Liver (tissue), 9 donors: Measurements from ENCODE around the gene TMEM272. TPM values are rescaled to one million over a fixed set of nuclear protein-coding genes. Genes with fewer than 3 reads are reported as not detected.

Source experiments
- DNase-seq: peaks from one replicate; pipeline ENCODE4 v3.0.0-alpha.2; 2017; ENCODE audit warnings: low spot score
- H3K27ac ChIP-seq, 2 donors: one replicate each; pipeline ENCODE4 v1.7.0; 2013; ENCODE audit warnings: inconsistent platforms in 2 of 2, low read length in 2 of 2, control low read depth in 1 of 2, low read depth in 1 of 2, mild to moderate bottlenecking in 1 of 2
- H3K27me3 ChIP-seq, 4 donors: one replicate each; pipeline versions ENCODE4 v1.6.1 to v1.7.0; 2013; ENCODE audit warnings: low read length in 3 of 4, inconsistent platforms in 1 of 4, mild to moderate bottlenecking in 1 of 4, moderate library complexity in 1 of 4; ENCODE audit not compliant: control insufficient read depth in 4 of 4, insufficient read depth in 4 of 4
- H3K36me3 ChIP-seq, 4 donors: one replicate each; pipeline versions ENCODE4 v1.6.1 to v1.7.0; 2013; ENCODE audit warnings: low read length in 3 of 4, mild to moderate bottlenecking in 3 of 4, low read depth in 1 of 4, moderate library complexity in 1 of 4; ENCODE audit not compliant: control insufficient read depth in 4 of 4, insufficient read depth in 3 of 4
- H3K4me1 ChIP-seq, 4 donors: one replicate each; pipeline versions ENCODE4 v1.6.1 to v1.7.0; 2013; ENCODE audit warnings: low read length in 3 of 4, mild to moderate bottlenecking in 3 of 4, moderate library complexity in 1 of 4; ENCODE audit not compliant: control insufficient read depth in 4 of 4, insufficient read depth in 4 of 4
- H3K4me3 ChIP-seq, 3 donors: one replicate each; pipeline versions ENCODE4 v1.6.1 to v1.7.0; 2013; ENCODE audit warnings: low read length in 3 of 3, control low read depth in 1 of 3, low read depth in 1 of 3, mild to moderate bottlenecking in 1 of 3
- H3K9ac ChIP-seq, 2 donors: one replicate each; pipeline ENCODE4 v1.7.0; 2013; ENCODE audit warnings: low read length in 2 of 2, mild to moderate bottlenecking in 2 of 2, moderate library complexity in 2 of 2, control low read depth in 1 of 2, low read depth in 1 of 2
- H3K9me3 ChIP-seq, 4 donors: one replicate each; pipeline versions ENCODE4 v1.6.1 to v1.7.0; 2013; ENCODE audit warnings: low read length in 3 of 4; ENCODE audit not compliant: control insufficient read depth in 4 of 4
- ATF3 ChIP-seq: IDR thresholded peaks from 2 replicates; pipeline ENCODE4 v1.6.1; 2016; ENCODE audit warnings: antibody characterized with exemption
- CTCF ChIP-seq: fragments of 150-350 bp; IDR thresholded peaks from 2 replicates; pipeline ENCODE4 v1.5.1; 2017; ENCODE audit warnings: improper control_type of control experiment, low read depth, low read length; ENCODE audit not compliant: missing input control
- EGR1 ChIP-seq, 2 donors: IDR thresholded peaks; 2 replicates each; pipeline ENCODE4 v1.6.1; 2016 to 2018; ENCODE audit warnings: antibody characterized with exemption in 2 of 2, low read depth in 2 of 2
- FOXA1 ChIP-seq: IDR thresholded peaks from 2 replicates; pipeline ENCODE4 v1.6.1; 2016; ENCODE audit warnings: antibody characterized with exemption
- FOXA2 ChIP-seq: IDR thresholded peaks from 2 replicates; pipeline ENCODE4 v1.6.1; 2016; ENCODE audit warnings: antibody characterized with exemption
- GABPA ChIP-seq, 2 donors: IDR thresholded peaks in 1 of 2; conservative IDR thresholded peaks in 1 of 2; 2 replicates each; pipeline ENCODE4 v1.6.1; 2016; ENCODE audit warnings: antibody characterized with exemption in 2 of 2, mild to moderate bottlenecking in 1 of 2, moderate library complexity in 1 of 2
- HNF4A ChIP-seq, 2 donors: conservative IDR thresholded peaks; 2 replicates each; pipeline ENCODE4 v1.6.1; 2016; ENCODE audit warnings: antibody characterized with exemption in 2 of 2, mild to moderate bottlenecking in 2 of 2
- HNF4G ChIP-seq: IDR thresholded peaks from 2 replicates; pipeline ENCODE4 v1.6.1; 2016; ENCODE audit warnings: antibody characterized with exemption
- JUND ChIP-seq, 2 donors: IDR thresholded peaks; 2 replicates each; pipeline ENCODE4 v1.6.1; 2016; ENCODE audit warnings: antibody characterized with exemption in 2 of 2
- MAX ChIP-seq: IDR thresholded peaks from 2 replicates; pipeline ENCODE4 v1.6.1; 2016; ENCODE audit warnings: antibody characterized with exemption
- NR2F2 ChIP-seq: IDR thresholded peaks from 2 replicates; pipeline ENCODE4 v1.6.1; 2016; ENCODE audit warnings: antibody characterized with exemption
- RAD21 ChIP-seq, 2 donors: IDR thresholded peaks; 2 replicates each; pipeline ENCODE4 v1.6.1; 2016; ENCODE audit warnings: antibody characterized with exemption in 2 of 2, mild to moderate bottlenecking in 2 of 2
- REST ChIP-seq: IDR thresholded peaks from 2 replicates; pipeline ENCODE4 v1.6.1; 2016; ENCODE audit warnings: antibody characterized with exemption, mild to moderate bottlenecking
- RXRA ChIP-seq, 2 donors: IDR thresholded peaks; 2 replicates each; pipeline ENCODE4 v1.6.1; 2017 to 2018; ENCODE audit warnings: antibody characterized with exemption in 2 of 2, mild to moderate bottlenecking in 1 of 2
- SP1 ChIP-seq: IDR thresholded peaks from 2 replicates; pipeline ENCODE4 v1.6.1; 2018; ENCODE audit warnings: antibody characterized with exemption, mild to moderate bottlenecking
- TAF1 ChIP-seq: conservative IDR thresholded peaks from 2 replicates; pipeline ENCODE4 v1.6.1; 2016; ENCODE audit warnings: antibody characterized with exemption, mild to moderate bottlenecking
- YY1 ChIP-seq: IDR thresholded peaks from 2 replicates; pipeline ENCODE4 v1.6.1; 2016; ENCODE audit warnings: antibody characterized with exemption, mild to moderate bottlenecking
- ZBTB33 ChIP-seq: IDR thresholded peaks from 2 replicates; pipeline ENCODE4 v1.6.1; 2016; ENCODE audit warnings: antibody characterized with exemption
- WGBS: extraction: QIAGEN DNeasy Blood & Tissue Kit; methylation state at CpG from one replicate; pipeline ENCODE4 v1.1.7; 2013; 5-methylcytosine and 5-hydroxymethylcytosine counted together
- polyA plus RNA-seq, 2 donors: library from polyadenylated mRNA; stranded (reverse) in 1 of 2; unstranded in 1 of 2; fragments of 200-250 nt in 1 of 2; fragments of >200 nt in 1 of 2; fragmentation: Nextera tagmentation in 1 of 2; extraction: Ambion mirVana in 1 of 2; gene quantifications; one replicate each; pipeline versions ENCODE4 v1.2.1 to v1.2.3, GENCODE V29; 2013 to 2015
- total RNA-seq, 2 donors: library from RNA; depleted of rRNA; stranded (reverse); fragments of >200 nt; gene quantifications; one replicate each; pipeline ENCODE4 v1.2.3, GENCODE V29; 2014
- donor health status: healthy.
- donor health status: healthy.
- donor health status: healthy.
- donor health status: healthy.
- donor health status: healthy.

Gene TMEM272
- total and polyA plus RNA-seq, 4 donors = 0.02 to 0.42 (median 0.10) TPM

GRCh38 chr13:51856998-51857397 lies 12.0 kb upstream of the TMEM272 start:
- DNase-seq = no peak
- H3K36me3 ChIP-seq = no peaks in the 10 kb centered on the region
- no peak overlapping the region for H3K4me3 ChIP-seq
- H3K27ac ChIP-seq = no peak overlapping the region
- no peak overlapping the region for H3K9ac ChIP-seq
- no peaks in the 10 kb centered on the region for H3K4me1 ChIP-seq
- 24% methylated on average over 1 of the region's 1 CpG for WGBS
- H3K9me3 ChIP-seq = no peaks in the 10 kb centered on the region
- H3K27me3 ChIP-seq = no peaks in the 10 kb centered on the region
- TF ChIP-seq FOXA2 (no peak), GABPA (IDR thresholded peaks at IDR 0.05 in 1 of 2, conservative IDR thresholded peaks at IDR 0.05 in 1 of 2) (no peak), NR2F2 (no peak), REST (no peak), CTCF (no peak), HNF4G (no peak), RXRA (IDR thresholded peaks at IDR 0.05) (no peak), ATF3 (no peak), FOXA1 (no peak), JUND (IDR thresholded peaks at IDR 0.05) (no peak), EGR1 (IDR thresholded peaks at IDR 0.05; ENCODE audit: low read depth in 2 of 2) (no peak), MAX (no peak), RAD21 (IDR thresholded peaks at IDR 0.05) (no peak), YY1 (no peak), TAF1 (no peak), SP1 (no peak), HNF4A (conservative IDR thresholded peaks at IDR 0.05) (no peak), ZBTB33 (no peak)
